ENCODE measurements around the gene GABRA5. TPM values are rescaled to one million over a fixed set of nuclear protein-coding genes. Genes with fewer than 3 reads are reported as not detected.

GABRA5 gene
- total and polyA plus RNA-seq, 2 donors (not counting 1 experiment from before 2014, with no cell fraction given) = not detected

DNA sequence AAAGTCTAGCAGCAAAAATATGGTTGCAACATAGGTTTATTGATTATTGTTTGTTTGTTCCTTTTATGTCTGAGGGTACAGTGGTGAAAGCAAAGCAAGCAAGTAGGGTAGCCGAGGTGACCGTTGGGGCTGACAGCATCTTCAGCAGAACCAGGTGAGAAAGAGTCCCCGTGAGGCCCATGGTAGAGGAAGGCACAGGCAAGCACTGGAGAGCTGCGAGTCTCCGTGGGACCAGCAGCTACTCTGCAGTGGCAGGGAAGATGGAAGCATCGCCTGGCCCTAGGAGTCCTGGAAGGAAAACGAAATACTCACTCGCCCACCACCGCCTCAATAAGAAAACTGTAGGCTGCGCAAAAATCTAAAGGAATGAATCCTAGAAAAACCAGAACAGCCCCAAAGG is 25.3 kb upstream of the GABRA5 start:
- Histone ChIP-seq H3K4me2 (replicated peaks; ENCODE audit: low read depth, low read length, poor library complexity, severe bottlenecking) (no peak overlapping the region), H4K20me1 (ENCODE audit: control insufficient read depth, insufficient read depth, low read length, poor library complexity, severe bottlenecking) (no peaks in the 10 kb centered on the region), H3K4me1 (ENCODE audit: control insufficient read depth in 2 of 2, insufficient read depth in 2 of 2, low read length in 2 of 2) (no peaks in the 10 kb centered on the region), H3K27me3 (replicated peaks in 1 of 4; ENCODE audit: control extremely low read depth in 1 of 4, control insufficient read depth in 3 of 4, insufficient read depth in 4 of 4, low read length in 3 of 4) (no peaks in the 10 kb centered on the region), H3K36me3 (replicated peaks in 1 of 2; ENCODE audit: control extremely low read depth in 1 of 2, control insufficient read depth in 1 of 2, extremely low read depth in 1 of 2, insufficient read depth in 2 of 2, low read length in 1 of 2) (no peaks in the 10 kb centered on the region), H3K9ac (ENCODE audit: low read length) (no peak overlapping the region), H3K9me3 (ENCODE audit: control extremely low read depth in 1 of 3, control insufficient read depth in 2 of 3, insufficient read depth in 1 of 3, low read length in 2 of 3) (peaks cover 0 to 17% (median 0%) of the 10 kb centered on the region in 3 donors), H3K27ac (ENCODE audit: low read length in 2 of 2) (no peak overlapping the region), H3K4me3 (ENCODE audit: control extremely low read depth in 1 of 5, extremely low read depth in 1 of 5, insufficient read depth in 1 of 5, low read depth in 2 of 5, low read length in 4 of 5) (no peak overlapping the region), H3K79me2 (ENCODE audit: control insufficient read depth, insufficient read depth, low read length) (no peaks in the 10 kb centered on the region), H2AFZ (ENCODE audit: insufficient read depth, low read depth, low read length, poor library complexity, severe bottlenecking) (no peak overlapping the region)
- Mint-ChIP-seq H3K4me3 (no peak overlapping the region), H3K27ac (no peak overlapping the region), H3K4me1 (no peaks in the 10 kb centered on the region), H3K27me3 (no peaks in the 10 kb centered on the region), H3K9me3 (ENCODE audit: insufficient read depth) (no peaks in the 10 kb centered on the region)
- intact Hi-C loops (cut with micrococcal nuclease) = no loop called here
- no peak for ATAC-seq (ENCODE audit: low read depth)
- ChIA-PET CTCF (no interaction called here), POLR2A (no interaction called here)
- TF ChIP-seq CTCF (IDR thresholded peaks at IDR 0.05) = no peak
- WGBS (ENCODE audit: insufficient coverage) = 81% methylated on average over 8 of the region's 10 CpGs
- DNase-seq = no peak

GRCh38 chr15:26841941-26842340 is 24.9 kb upstream of the GABRA5 start:
- TF ChIP-seq EZH2 (IDR thresholded peaks at IDR 0.05; ENCODE audit: borderline replicate concordance, insufficient read depth, low read depth, low read length, poor library complexity, severe bottlenecking) (no peak), CTCF (IDR thresholded peaks at IDR 0.05) (no peak)
- no peaks in the 10 kb centered on the region for H4K20me1 ChIP-seq (ENCODE audit: control insufficient read depth, insufficient read depth, low read length, poor library complexity, severe bottlenecking)
- DNase-seq (no peak), ATAC-seq (ENCODE audit: low read depth) (no peak)
- H3K27ac ChIP-seq (ENCODE audit: low read length in 2 of 2) = no peak overlapping the region
- intact Hi-C loops (cut with micrococcal nuclease) = no loop called here
- H3K4me1 ChIP-seq (ENCODE audit: control insufficient read depth in 2 of 2, insufficient read depth in 2 of 2, low read length in 2 of 2) = no peaks in the 10 kb centered on the region
- H3K9ac ChIP-seq (ENCODE audit: low read length) = no peak overlapping the region
- 57% methylated on average over 8 of the region's 12 CpGs for WGBS (ENCODE audit: insufficient coverage)
- H3K27me3 ChIP-seq (replicated peaks in 1 of 4; ENCODE audit: control extremely low read depth in 1 of 4, control insufficient read depth in 3 of 4, insufficient read depth in 4 of 4, low read length in 3 of 4) = no peaks in the 10 kb centered on the region
- peaks cover 0 to 17% (median 0%) of the 10 kb centered on the region in 3 donors for H3K9me3 ChIP-seq (ENCODE audit: control extremely low read depth in 1 of 3, control insufficient read depth in 2 of 3, insufficient read depth in 1 of 3, low read length in 2 of 3)
- no peak overlapping the region for H3K4me2 ChIP-seq (replicated peaks; ENCODE audit: low read depth, low read length, poor library complexity, severe bottlenecking)
- Mint-ChIP-seq H3K27me3 (no peaks in the 10 kb centered on the region), H3K4me1 (no peaks in the 10 kb centered on the region), H3K27ac (no peak overlapping the region), H3K9me3 (ENCODE audit: insufficient read depth) (no peaks in the 10 kb centered on the region), H3K4me3 (no peak overlapping the region)
- POLR2A ChIA-PET = no interaction called here
- CTCF ChIA-PET = no interaction called here
- H3K79me2 ChIP-seq (ENCODE audit: control insufficient read depth, insufficient read depth, low read length) = no peaks in the 10 kb centered on the region
- no peak overlapping the region for H3K4me3 ChIP-seq (ENCODE audit: control extremely low read depth in 1 of 5, extremely low read depth in 1 of 5, insufficient read depth in 1 of 5, low read depth in 2 of 5, low read length in 4 of 5)
- no peak overlapping the region for H2AFZ ChIP-seq (ENCODE audit: insufficient read depth, low read depth, low read length, poor library complexity, severe bottlenecking)
- no peaks in the 10 kb centered on the region for H3K36me3 ChIP-seq (replicated peaks in 1 of 2; ENCODE audit: control extremely low read depth in 1 of 2, control insufficient read depth in 1 of 2, extremely low read depth in 1 of 2, insufficient read depth in 2 of 2, low read length in 1 of 2)

Measured in B cell (primary cell).